A549 (cell line): Measurements from ENCODE around the gene OR4C5. TPM values are rescaled to one million over a fixed set of nuclear protein-coding genes. Genes with fewer than 3 reads are reported as not detected.
"Not testable (repeated sequence)": the region's sequence is repeated elsewhere in the genome, so short reads cannot be mapped to it uniquely, and the experiment has no call there.

ENCODE experiments used
- ATAC-seq, 2 experiments: fragments of 200-7000 bp in 1 of 2; fragments of >200 bp in 1 of 2; cut with Nextera tagmentation in 1 of 2; cut with Tn5 transposase in 1 of 2; 3 replicates each; pipeline versions ENCODE4 v1.8.0 to v1.9.1; 2018 to 2020; ENCODE audit warnings: mild to moderate bottlenecking in 1 of 2, moderate library complexity in 1 of 2
- CTCF ChIA-PET: fragments of 300-600 bp; sonication (Branson Sonifier 250); formaldehyde crosslinking; extraction: SDS; loops from one replicate; lab custom pipeline; 2021; ENCODE audit warnings: antibody characterized with exemption, inconsistent platforms; lab: Yijun Ruan, JAX
- POLR2A ChIA-PET: fragments of 350-600 bp; formaldehyde crosslinking; extraction: SDS; loops from one replicate; lab custom pipeline; 2021; ENCODE audit warnings: antibody characterized with exemption, inconsistent platforms; lab: Yijun Ruan, JAX
- DNase-seq, 2 experiments: peaks; one replicate each; pipeline versions ENCODE4 v3.0.0 to v3.0.0-alpha.2; 2011 to 2016; ENCODE audit warnings: low read depth in 1 of 2, low spot score in 1 of 2
- FAIRE-seq: peaks from 2 replicates; lab custom pipeline; 2011; peaks lifted over from hg19 to GRCh38; lab: Jason Lieb, UNC
- H3K27ac ChIP-seq, 2 experiments: fragments of >200 bp; sonication (Bioruptor Twin); formaldehyde crosslinking; 3 replicates each; pipeline ENCODE4 v1.5.1; 2016 to 2017
- H3K4me1 ChIP-seq: fragments of >200 bp; sonication (Bioruptor Twin); formaldehyde crosslinking; 3 replicates; pipeline ENCODE4 v1.6.1; 2016
- H3K4me2 ChIP-seq: fragments of >200 bp; sonication (Bioruptor Twin); formaldehyde crosslinking; 3 replicates; pipeline ENCODE4 v1.6.1; 2016
- H3K4me3 ChIP-seq: fragments of >200 bp; sonication (Bioruptor Twin); formaldehyde crosslinking; 3 replicates; pipeline ENCODE4 v1.5.1; 2016
- H3K9me3 ChIP-seq: fragments of >200 bp; sonication (Bioruptor Twin); formaldehyde crosslinking; 3 replicates; pipeline ENCODE4 v1.6.1; 2016
- CBX8 ChIP-seq: fragments of 200-600 bp; sonication (generic); IDR thresholded peaks from 2 replicates; pipeline ENCODE4 v1.6.1; 2016
- CTCF ChIP-seq: fragments of >200 bp; sonication (Bioruptor Twin); formaldehyde crosslinking; IDR thresholded peaks from 3 replicates; pipeline ENCODE4 v1.5.1; 2016
- EHF ChIP-seq: fragments of 250-450 bp; sonication (Bioruptor Pico); IDR thresholded peaks from 2 replicates; pipeline ENCODE4 v1.5.0; 2020; ENCODE audit warnings: mild to moderate bottlenecking
- EP300 ChIP-seq, 2 experiments: fragments of >200 bp; sonication (Bioruptor Twin); formaldehyde crosslinking; IDR thresholded peaks; 2 replicates in 1 of 2; 3 replicates in 1 of 2; pipeline ENCODE4 v1.6.1; 2016 to 2017
- FOXS1 ChIP-seq: fragments of 250-450 bp; sonication (Bioruptor Pico); IDR thresholded peaks from 2 replicates; pipeline ENCODE4 v1.5.0; 2020; ENCODE audit warnings: mild to moderate bottlenecking, moderate library complexity
- HOXB5 ChIP-seq: fragments of 250-450 bp; sonication (Bioruptor Pico); IDR thresholded peaks from 2 replicates; pipeline ENCODE4 v1.5.0; 2020; ENCODE audit warnings: mild to moderate bottlenecking, moderate library complexity
- JUN ChIP-seq, 2 experiments: fragments of >200 bp; sonication (Bioruptor Twin); formaldehyde crosslinking; IDR thresholded peaks; 2 replicates in 1 of 2; 3 replicates in 1 of 2; pipeline ENCODE4 v1.6.1; 2016 to 2017
- JUNB ChIP-seq: fragments of >200 bp; sonication (Bioruptor Twin); formaldehyde crosslinking; IDR thresholded peaks from 2 replicates; pipeline ENCODE4 v1.6.1; 2016
- RAD21 ChIP-seq, 2 experiments: fragments of >200 bp in 1 of 2; sonication (Bioruptor Twin) in 1 of 2; formaldehyde crosslinking in 1 of 2; IDR thresholded peaks in 1 of 2; conservative IDR thresholded peaks in 1 of 2; 2 replicates in 1 of 2; 3 replicates in 1 of 2; pipeline ENCODE4 v1.6.1; 2012 to 2018; ENCODE audit warnings: inconsistent platforms in 1 of 2
- RARB ChIP-seq: fragments of 250-450 bp; sonication (Bioruptor Pico); IDR thresholded peaks from 2 replicates; pipeline ENCODE4 v1.8.0; 2021; ENCODE audit warnings: mild to moderate bottlenecking, moderate library complexity
- ZC3H11A ChIP-seq: fragments of 450-650 bp; IDR thresholded peaks from 2 replicates; pipeline ENCODE4 v1.6.1; 2014; ENCODE audit warnings: antibody characterized with exemption, mild to moderate bottlenecking
- ZFP36 ChIP-seq: fragments of 450-650 bp; IDR thresholded peaks from 2 replicates; pipeline ENCODE4 v1.6.1; 2014; ENCODE audit warnings: borderline replicate concordance; ENCODE audit not compliant: partially characterized antibody
- WGBS: methylation state at CpG from one replicate; pipeline ENCODE4 v1.1.6; 2017; ENCODE audit errors: missing lambda C conversion rate; 5-methylcytosine and 5-hydroxymethylcytosine counted together
- polyA plus RNA-seq, 4 experiments: library from polyadenylated mRNA; depleted of rRNA in 3 of 4; stranded (reverse); fragments of >200 nt; fragmentation: RNase III in 1 of 4; extraction: RNeasy Plus Mini Kit Qiagen cat#74134 plus additional on column Dnase treatment in 1 of 4; gene quantifications; 2 replicates in 3 of 4; 3 replicates in 1 of 4; pipeline ENCODE4 v1.2.3, GENCODE V29; 2011 to 2017
- TF ChIP-seq, protein P1 (sequence below): IDR thresholded peaks from 2 replicates; pipeline ENCODE4 v1.6.1; 2012

Gene OR4C5
- polyA plus RNA-seq, 2 of the 4 experiments (the other 2 are of a cell fraction): not detected

- POLR2A ChIA-PET, H3K9me3 ChIP-seq, CTCF ChIA-PET, H3K4me3 ChIP-seq, ATAC-seq, H3K4me2 ChIP-seq, DNase-seq, H3K4me1 ChIP-seq, H3K27ac ChIP-seq, FAIRE-seq: not testable (repeated sequence)
- 25% methylated on average over 5 of the region's 5 CpGs for WGBS
These were observed 20.0 kb downstream of the OR4C5 start for GRCh38 chr11:48346286-48346685.

- H3K9me3 ChIP-seq, H3K4me1 ChIP-seq, FAIRE-seq, H3K27ac ChIP-seq, DNase-seq, H3K4me2 ChIP-seq, POLR2A ChIA-PET, ATAC-seq, H3K4me3 ChIP-seq: not testable (repeated sequence)
- CTCF ChIA-PET: interaction anchor here (1.0 to 1.1 kb wide), 2 partner anchors 35 to 41 kb away, joined by 3 read pairs; no protein-coding TSS in a partner anchor
- WGBS: 0% methylated on average over 2 of the region's 2 CpGs
These were observed 23.8 kb downstream of the OR4C5 start for GRCh38 chr11:48342505-48342904.

DNA sequence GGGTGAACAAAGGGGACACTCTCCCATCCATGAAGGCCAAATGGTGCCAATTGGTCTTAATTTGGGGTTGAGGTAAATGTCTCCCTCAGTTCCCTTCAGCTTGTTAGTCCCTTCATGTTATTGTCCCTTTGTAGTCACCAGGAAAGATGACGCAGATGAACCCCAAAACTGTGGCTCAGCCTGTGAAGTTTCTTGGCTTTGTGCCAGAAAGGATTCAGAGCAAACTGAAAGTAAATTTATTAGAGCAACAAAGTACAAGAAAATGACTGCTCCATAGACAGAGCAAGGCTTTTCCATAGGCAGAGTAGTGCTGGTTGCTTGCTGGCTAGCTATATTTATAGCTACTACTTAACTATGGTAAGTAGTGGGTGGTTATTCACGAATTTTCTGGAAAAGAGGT is 24.8 kb downstream of the OR4C5 start:
- no peak for DNase-seq
- ChIA-PET POLR2A (no interaction called here), CTCF (no interaction called here)
- no peak for FAIRE-seq
- no peaks in the 10 kb centered on the region; the same call in 2 of the 3 replicates for H3K9me3 ChIP-seq
- H3K27ac ChIP-seq: no peak overlapping the region
- no peak for TF ChIP-seq CBX8
- no peak for TF ChIP-seq ZFP36
- TF ChIP-seq EHF (CRISPR knock-in tag): no peak
- no peak for TF ChIP-seq JUN (IDR thresholded peaks at IDR 0.05)
- no peak for TF ChIP-seq EP300 (IDR thresholded peaks at IDR 0.05)
- no peak for TF ChIP-seq FOXS1 (CRISPR knock-in tag)
- TF ChIP-seq, protein P1, sequence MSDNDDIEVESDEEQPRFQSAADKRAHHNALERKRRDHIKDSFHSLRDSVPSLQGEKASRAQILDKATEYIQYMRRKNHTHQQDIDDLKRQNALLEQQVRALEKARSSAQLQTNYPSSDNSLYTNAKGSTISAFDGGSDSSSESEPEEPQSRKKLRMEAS: no peak
- no peak for TF ChIP-seq JUNB
- TF ChIP-seq RARB (CRISPR knock-in tag): no peak
- TF ChIP-seq RAD21 (conservative IDR thresholded peaks at IDR 0.05 in 1 of 2, IDR thresholded peaks at IDR 0.05 in 1 of 2): no peak
- no peak for TF ChIP-seq ZC3H11A
- no peak for TF ChIP-seq HOXB5
- TF ChIP-seq CTCF: no peak
- no peak overlapping the region for H3K4me2 ChIP-seq
- ATAC-seq: no peak
- no peaks in the 10 kb centered on the region for H3K4me1 ChIP-seq
- H3K4me3 ChIP-seq: no peak overlapping the region
- 0% methylated on average over 2 of the region's 2 CpGs for WGBS

DNA sequence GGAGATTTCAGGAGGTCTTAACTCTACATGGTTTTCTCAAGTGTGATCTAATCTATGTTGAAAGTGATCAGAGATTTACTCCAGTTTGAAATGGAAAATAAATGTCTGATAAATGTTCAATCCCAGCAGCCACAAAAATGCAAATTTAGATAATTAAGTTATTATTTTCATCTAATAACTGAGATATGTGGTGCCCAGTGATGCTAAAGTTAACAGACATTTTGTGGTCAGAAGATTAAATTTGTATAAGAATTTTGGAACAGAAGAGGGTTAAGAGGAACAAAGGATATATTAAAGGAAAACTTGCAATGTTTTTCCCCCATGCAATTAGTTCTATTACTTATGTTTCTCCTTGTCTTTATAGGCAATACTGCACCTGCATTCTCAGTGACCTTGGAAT is 41.6 kb downstream of the OR4C5 start, which contains the start of gene OR4C3:
TSS of gene OR4C3 (plus strand) at position 301 of the 400 bp plus-strand sequence. CDS start 102 bp downstream, outside the sequence.
- H3K4me2 ChIP-seq, DNase-seq, H3K4me3 ChIP-seq, H3K9me3 ChIP-seq, H3K27ac ChIP-seq, POLR2A ChIA-PET, CTCF ChIA-PET, H3K4me1 ChIP-seq, ATAC-seq, FAIRE-seq: not testable (repeated sequence)

DNA sequence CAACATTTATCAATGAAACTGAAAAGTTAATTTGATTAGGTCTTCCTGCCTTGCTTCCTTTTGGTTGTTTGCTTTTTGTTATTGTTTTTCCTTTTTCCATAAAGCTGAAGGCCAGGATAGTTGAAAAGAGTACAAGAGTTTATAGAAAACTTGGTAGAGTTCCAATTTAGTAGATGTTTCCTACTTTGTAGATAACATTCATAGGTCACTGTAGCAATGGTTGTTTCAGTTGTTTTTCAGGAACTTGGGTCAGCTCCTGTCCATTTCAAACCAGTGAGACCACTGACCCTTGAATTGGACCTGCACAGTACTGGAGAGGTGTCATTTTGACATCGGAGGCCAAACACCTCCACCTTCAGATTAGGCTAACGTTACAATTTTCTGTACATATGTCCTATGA is 46.5 kb downstream of the OR4C5 start:
- ATAC-seq, H3K4me2 ChIP-seq, H3K9me3 ChIP-seq, POLR2A ChIA-PET, H3K4me1 ChIP-seq, FAIRE-seq, CTCF ChIA-PET, H3K27ac ChIP-seq, DNase-seq, H3K4me3 ChIP-seq: not testable (repeated sequence)
- 2% methylated on average over 2 of the region's 2 CpGs for WGBS

Other genes with a start within 250 kb of the OR4C5 start
- gene OR4B1, start 149.7 kb downstream of the OR4C5 start, polyA plus RNA-seq (2011; rRNA removed): not detected in 2 replicates
- not detected in 3 replicates for gene OR4B1, start 149.7 kb downstream of the OR4C5 start, polyA plus RNA-seq (2017; fragmentation: RNase III; extraction: RNeasy Plus Mini Kit Qiagen cat#74134 plus additional on column Dnase treatment)
- not detected in 2 replicates for gene OR4X2, start 121.4 kb downstream of the OR4C5 start, polyA plus RNA-seq (2011; rRNA removed)
- not detected in 3 replicates for gene OR4X2, start 121.4 kb downstream of the OR4C5 start, polyA plus RNA-seq (2017; fragmentation: RNase III; extraction: RNeasy Plus Mini Kit Qiagen cat#74134 plus additional on column Dnase treatment)
- not detected in 2 replicates for gene OR4X1, start 102.6 kb downstream of the OR4C5 start, polyA plus RNA-seq (2011; rRNA removed)
- gene OR4X1, start 102.6 kb downstream of the OR4C5 start, polyA plus RNA-seq (2017; fragmentation: RNase III; extraction: RNeasy Plus Mini Kit Qiagen cat#74134 plus additional on column Dnase treatment): not detected in 3 replicates
- not detected in 2 replicates for gene OR4S1, start 60.2 kb downstream of the OR4C5 start, polyA plus RNA-seq (2011; rRNA removed)
- gene OR4S1, start 60.2 kb downstream of the OR4C5 start, polyA plus RNA-seq (2017; fragmentation: RNase III; extraction: RNeasy Plus Mini Kit Qiagen cat#74134 plus additional on column Dnase treatment): not detected in 3 replicates
- not detected in 2 replicates for gene OR4C3, start 41.5 kb downstream of the OR4C5 start, polyA plus RNA-seq (2011; rRNA removed)
- not detected in 3 replicates for gene OR4C3, start 41.5 kb downstream of the OR4C5 start, polyA plus RNA-seq (2017; fragmentation: RNase III; extraction: RNeasy Plus Mini Kit Qiagen cat#74134 plus additional on column Dnase treatment)
- not detected in 2 replicates for gene OR4A47, start 122.3 kb upstream of the OR4C5 start, polyA plus RNA-seq (2011; rRNA removed)
- gene OR4A47, start 122.3 kb upstream of the OR4C5 start, polyA plus RNA-seq (2017; fragmentation: RNase III; extraction: RNeasy Plus Mini Kit Qiagen cat#74134 plus additional on column Dnase treatment): not detected in 3 replicates